GM12872 (cell line): ENCODE measurements around the gene TMEM176B.

Experiments
- TF ChIP-seq, protein P1 (sequence below): IDR thresholded peaks from 3 replicates; pipeline ENCODE4 v1.5.1; 2011; ENCODE audit warnings: low read depth, mild to moderate bottlenecking, low read length, moderate library complexity; ENCODE audit not compliant: insufficient read depth

TMEM176B gene

DNA sequence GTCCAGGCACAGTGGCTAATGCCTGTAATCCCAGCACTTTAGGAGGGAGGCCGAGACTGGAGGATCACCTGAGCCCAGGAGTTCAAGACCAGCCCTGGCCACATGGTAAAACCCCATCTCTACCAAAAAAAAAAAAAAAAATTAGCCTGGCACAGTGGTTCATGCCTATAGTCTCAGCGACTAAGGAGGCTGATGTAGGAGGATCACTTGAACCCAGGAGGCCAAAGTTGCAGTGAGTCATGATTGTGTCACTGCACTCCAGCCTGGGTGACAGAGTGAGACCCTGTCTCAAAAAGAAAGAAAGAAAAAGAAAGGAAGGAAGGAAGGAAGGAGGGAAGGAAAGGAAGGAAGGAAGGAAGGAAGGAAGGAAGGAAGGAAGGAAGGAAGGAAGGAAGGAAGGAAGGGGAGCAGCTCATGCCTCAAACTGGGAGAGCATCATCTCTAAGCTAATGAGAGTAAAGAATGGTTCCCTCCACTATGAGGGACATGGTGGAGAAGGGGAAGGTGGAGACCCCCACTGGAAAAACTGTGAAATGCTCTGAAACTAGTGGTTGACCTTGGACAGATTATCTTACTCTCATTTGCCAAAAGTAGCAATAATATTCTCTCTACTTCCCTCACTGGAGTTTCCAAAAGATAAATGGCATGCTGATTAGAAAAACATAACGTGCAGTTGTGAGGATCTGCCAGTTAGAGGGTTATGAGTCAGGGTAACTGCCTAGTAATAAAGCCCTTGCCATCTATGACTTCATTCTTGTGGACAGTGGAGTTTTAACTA is 46.1 kb downstream of the TMEM176B start:
- TF ChIP-seq, protein P1, sequence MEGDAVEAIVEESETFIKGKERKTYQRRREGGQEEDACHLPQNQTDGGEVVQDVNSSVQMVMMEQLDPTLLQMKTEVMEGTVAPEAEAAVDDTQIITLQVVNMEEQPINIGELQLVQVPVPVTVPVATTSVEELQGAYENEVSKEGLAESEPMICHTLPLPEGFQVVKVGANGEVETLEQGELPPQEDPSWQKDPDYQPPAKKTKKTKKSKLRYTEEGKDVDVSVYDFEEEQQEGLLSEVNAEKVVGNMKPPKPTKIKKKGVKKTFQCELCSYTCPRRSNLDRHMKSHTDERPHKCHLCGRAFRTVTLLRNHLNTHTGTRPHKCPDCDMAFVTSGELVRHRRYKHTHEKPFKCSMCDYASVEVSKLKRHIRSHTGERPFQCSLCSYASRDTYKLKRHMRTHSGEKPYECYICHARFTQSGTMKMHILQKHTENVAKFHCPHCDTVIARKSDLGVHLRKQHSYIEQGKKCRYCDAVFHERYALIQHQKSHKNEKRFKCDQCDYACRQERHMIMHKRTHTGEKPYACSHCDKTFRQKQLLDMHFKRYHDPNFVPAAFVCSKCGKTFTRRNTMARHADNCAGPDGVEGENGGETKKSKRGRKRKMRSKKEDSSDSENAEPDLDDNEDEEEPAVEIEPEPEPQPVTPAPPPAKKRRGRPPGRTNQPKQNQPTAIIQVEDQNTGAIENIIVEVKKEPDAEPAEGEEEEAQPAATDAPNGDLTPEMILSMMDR: peak; percentile 63

DNA sequence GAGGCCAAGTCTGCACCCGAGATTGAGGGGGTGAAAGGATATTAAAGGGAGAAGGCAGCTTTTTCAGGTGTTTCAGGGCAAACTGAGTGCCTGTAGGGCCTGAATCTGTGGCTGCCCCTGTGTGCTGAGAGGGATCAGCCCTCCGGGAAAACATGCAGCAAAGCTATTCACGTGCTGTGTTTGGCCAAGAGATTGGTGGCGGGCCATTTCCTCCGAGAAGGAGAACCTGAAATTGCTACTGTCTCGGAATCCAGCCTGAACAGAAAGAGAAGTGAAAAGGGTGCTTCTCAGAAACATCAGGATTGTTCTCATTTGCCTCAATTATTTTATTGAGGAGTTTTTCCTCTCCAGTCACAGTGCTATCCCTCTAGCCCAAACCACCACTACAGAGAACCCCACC is 46.9 kb downstream of the TMEM176B start:
- TF ChIP-seq, protein P1: no peak

DNA sequence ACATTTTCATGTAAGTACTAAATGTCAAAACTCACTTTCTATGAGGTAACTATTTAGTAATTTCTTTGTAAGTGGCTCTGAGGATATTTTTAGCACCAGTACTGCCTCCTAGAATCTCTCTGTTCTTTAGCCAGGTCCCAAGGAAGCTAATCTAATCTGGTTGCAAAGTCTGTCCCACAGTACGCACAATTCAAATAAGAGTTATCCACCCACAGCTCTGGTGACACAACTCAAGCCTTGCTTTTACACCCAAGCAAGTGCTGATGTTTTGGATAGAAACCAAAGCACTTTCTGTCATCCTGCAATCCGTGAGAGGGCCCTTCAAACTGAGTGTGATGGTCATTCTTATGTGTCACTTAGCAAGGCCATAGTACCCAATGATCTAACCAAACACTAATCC is 48.5 kb downstream of the TMEM176B start:
- TF ChIP-seq, protein P1: no peak

DNA sequence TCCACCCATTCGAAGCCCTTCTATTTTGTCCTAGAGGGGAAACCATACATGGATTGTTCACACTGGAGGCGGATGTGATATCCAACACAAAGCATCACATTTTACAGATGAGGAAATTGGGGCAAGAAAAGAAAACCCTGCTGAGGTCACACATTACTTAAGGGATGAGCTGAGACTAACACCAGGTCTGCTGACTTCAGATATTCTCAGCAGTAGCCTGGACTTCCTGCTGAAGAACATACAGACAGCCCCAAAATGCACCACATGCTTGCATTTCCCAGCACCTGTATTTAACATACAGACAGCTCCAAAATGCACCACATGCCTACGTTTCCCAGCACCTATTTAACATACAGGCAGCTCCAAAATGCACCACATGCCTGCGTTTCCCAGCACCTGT is 51.8 kb downstream of the TMEM176B start:
- TF ChIP-seq, protein P1: no peak

DNA sequence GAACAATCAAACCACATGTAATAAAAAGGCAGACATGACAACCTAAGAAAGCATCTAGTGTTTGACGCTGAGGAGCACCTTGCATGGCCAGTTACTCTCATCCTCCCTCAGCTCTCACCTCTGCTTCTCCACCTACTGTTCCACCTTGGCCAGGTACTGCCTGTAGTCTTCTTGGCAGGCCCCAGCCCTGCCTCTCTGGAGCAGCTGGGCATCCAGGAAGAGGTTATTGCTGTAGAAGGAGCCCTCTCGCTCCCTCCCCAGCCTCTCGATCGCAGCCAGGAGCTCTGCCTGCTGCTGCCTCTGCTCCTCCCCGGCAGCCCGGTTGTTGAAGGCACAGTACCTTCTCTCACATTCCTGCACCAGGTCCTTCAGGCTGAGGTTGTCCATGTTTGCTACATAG is 53.2 kb downstream of the TMEM176B start:
- TF ChIP-seq, protein P1: no peak

DNA sequence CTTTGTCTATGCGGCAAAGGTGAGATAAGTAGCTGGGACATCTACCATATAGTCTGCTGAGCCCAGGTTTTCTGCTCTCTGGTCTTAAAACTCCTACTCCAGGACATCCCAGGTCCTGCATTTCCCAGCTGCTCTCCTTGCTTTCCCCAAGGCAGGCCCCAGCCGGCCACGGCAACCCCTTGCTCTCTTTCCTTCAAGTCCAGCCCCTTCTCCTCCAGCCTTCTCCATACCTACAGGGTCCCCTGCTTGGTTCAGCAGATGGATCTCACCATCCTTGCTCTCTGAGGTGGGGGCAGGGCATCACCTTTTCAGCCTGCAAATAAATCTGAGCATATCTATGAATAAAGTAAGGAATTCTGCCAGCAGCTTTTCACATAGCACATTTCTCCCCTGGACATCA is 54.3 kb downstream of the TMEM176B start:
- TF ChIP-seq, protein P1: no peak

DNA sequence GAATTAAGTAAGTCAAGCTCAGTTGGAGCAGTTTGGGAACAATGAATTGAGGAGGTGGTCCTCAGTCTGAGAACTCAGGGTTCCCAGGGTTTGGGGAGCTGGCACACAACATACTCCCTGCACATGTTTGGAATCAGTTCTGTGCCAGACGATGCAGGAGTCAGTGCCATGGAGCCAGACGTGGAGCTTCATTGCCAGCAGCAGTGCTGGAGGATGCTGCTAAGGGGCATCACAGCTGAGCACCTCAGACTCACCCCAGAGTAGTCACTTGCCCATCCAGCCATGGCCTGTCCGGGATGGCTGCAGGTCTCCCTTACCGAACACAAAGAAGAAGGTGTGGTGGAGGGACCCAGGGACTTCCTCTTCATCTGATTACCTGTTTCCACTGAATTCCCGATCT is 55.1 kb downstream of the TMEM176B start:
- TF ChIP-seq, protein P1: no peak
